Urinary bladder (tissue), 4 donors: ENCODE measurements around the gene SKAP2. TPM values are rescaled to one million over a fixed set of nuclear protein-coding genes. Genes with fewer than 3 reads are reported as not detected.
"Not testable (repeated sequence)": the region's sequence is repeated elsewhere in the genome, so short reads cannot be mapped to it uniquely, and the experiment has no call there.

Experiments used
- DNase-seq: peaks from one replicate; pipeline ENCODE4 v3.0.0-alpha.2; 2015; ENCODE audit errors: extremely low spot score
- H3K27ac ChIP-seq: one replicate; pipeline ENCODE4 v1.5.1; 2013; ENCODE audit warnings: low read depth, mild to moderate bottlenecking, moderate library complexity
- H3K36me3 ChIP-seq: one replicate; pipeline ENCODE4 v1.6.1; 2013; ENCODE audit warnings: mild to moderate bottlenecking, moderate library complexity; ENCODE audit not compliant: insufficient read depth
- H3K4me1 ChIP-seq: one replicate; pipeline ENCODE4 v1.6.1; 2013; ENCODE audit warnings: mild to moderate bottlenecking, moderate library complexity; ENCODE audit not compliant: insufficient read depth
- H3K4me3 ChIP-seq: one replicate; pipeline ENCODE4 v1.5.1; 2013; ENCODE audit warnings: low read depth, low read length
- WGBS: extraction: QIAGEN DNeasy Blood & Tissue Kit; methylation state at CpG from one replicate; pipeline ENCODE4 v1.1.7; 2013; 5-methylcytosine and 5-hydroxymethylcytosine counted together
- polyA plus RNA-seq: library from polyadenylated mRNA; stranded (reverse); fragments of 200-250 nt; gene quantifications from one replicate; pipeline ENCODE4 v1.2.3, GENCODE V29; 2013
- total RNA-seq: library from RNA; depleted of rRNA; stranded (reverse); fragments of >200 nt; gene quantifications from one replicate; pipeline ENCODE4 v1.2.3, GENCODE V29; 2014
- donor health status: healthy with polysubstance abuse.
- donor health status: healthy.

Gene SKAP2
- total and polyA plus RNA-seq, 2 donors = 22.0 to 27.2 TPM

DNA sequence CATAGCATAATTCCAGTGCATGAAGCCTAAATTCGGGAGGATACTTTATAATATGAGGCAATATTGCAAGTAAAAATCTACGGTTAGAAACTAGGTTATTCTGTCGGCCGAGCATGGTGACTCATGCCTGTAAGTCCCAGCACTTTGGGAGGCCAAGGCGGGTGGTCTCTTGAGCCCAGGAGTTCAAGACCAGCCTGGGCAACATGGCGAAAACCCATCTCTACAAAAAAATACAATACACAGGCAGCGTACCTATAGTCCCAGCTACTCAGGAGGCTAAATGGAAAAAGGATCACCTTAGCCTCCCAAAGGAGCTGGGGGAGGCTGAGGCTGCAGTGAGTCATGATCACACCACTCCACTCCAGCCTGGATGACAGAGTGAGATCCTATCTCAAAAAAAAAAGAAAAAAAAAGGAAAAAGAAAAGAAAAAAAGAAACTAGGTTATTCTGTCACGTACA lies 14.2 kb downstream of the SKAP2 start:
- Histone ChIP-seq H3K4me3 (no peak overlapping the region), H3K4me1 (no peaks in the 10 kb centered on the region), H3K27ac (no peak overlapping the region), H3K36me3 (no peaks in the 10 kb centered on the region)
- no peak for DNase-seq
- 92% methylated on average over 8 of the region's 8 CpGs for WGBS

DNA sequence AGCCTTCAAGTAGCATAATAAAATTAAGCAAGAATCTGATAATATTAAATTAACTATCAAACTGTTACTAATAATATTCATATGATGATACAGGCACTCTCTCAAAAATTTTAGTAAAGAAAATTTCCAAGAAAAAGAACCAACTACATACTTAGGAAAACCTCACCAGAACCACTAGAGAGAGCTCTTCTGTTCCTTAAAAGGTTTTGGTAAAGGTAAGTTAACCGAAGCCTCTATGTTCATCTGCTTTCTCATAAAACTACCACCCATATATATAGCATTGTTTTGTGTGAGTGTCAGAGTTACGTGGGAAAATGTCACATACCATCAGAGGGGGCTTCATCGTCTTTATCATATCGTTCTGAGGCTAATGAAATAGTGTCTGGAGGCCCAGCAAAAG lies 20.7 kb downstream of the SKAP2 start:
- WGBS = 74% methylated on average over 4 of the region's 4 CpGs

DNA sequence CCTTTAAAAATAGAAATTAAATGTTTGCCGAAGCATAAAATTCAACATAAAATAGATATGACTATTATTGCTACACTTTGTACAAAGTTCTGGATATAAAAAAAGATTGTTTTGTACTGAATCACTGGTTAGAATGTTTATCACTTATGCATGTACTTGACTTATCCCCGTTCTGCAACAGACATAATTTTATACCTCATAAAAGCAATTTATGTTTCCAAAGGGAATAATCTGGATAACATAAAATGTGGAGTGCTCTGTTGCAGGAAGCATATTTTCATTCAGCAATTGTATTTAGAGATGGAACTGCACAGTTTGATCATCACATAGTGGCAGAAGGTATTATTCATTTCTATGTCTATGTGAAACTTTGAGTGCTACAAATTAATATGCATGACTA lies 21.5 kb downstream of the SKAP2 start:
- no peak for DNase-seq
- 44% methylated on average over 2 of the region's 2 CpGs for WGBS
- no peaks in the 10 kb centered on the region for H3K4me1 ChIP-seq
- H3K27ac ChIP-seq = no peak overlapping the region
- H3K36me3 ChIP-seq = no peaks in the 10 kb centered on the region
- H3K4me3 ChIP-seq = no peak overlapping the region

More for the DNA sequence above, 20.7 kb downstream of the SKAP2 start:
- no peak for DNase-seq
- H3K36me3 ChIP-seq = no peaks in the 10 kb centered on the region
- no peak overlapping the region for H3K4me3 ChIP-seq
- H3K4me1 ChIP-seq = no peaks in the 10 kb centered on the region
- H3K27ac ChIP-seq = no peak overlapping the region

DNA sequence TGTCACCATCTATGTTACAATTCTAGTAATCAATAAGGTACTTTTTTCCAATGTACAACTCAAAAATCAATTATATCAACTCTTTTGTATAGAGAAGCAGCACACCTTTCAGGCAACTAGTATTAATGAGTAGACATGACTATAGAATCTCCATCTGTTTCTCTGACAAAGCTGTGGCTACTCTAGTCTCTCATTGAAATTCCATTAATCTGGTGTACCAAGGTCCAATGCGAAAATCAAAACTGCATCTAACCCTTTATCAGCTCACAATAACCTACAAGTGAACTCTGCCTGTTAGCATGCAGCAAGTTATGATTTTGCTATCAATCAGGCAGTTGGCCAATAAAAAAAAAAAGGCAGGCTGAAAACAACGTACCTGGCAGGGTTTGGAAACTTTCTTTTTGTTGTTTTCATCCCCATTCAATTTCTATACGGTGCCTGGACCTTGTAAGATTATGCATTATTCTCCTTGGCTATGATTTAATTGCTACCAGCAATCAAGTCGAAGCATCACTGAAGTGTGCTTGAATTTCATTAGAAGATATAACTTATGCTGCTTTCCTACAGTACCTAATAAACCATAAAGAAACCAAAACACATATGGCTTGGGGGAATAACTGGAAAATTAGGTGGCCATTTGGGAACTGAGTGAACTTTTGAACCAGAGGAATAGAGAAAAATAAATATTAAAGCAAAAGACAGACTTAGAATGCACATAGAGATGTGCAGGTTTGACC lies 23.2 kb downstream of the SKAP2 start:
- 88% methylated on average over 4 of the region's 4 CpGs for WGBS
- Histone ChIP-seq H3K27ac (no peak overlapping the region), H3K4me1 (no peaks in the 10 kb centered on the region), H3K4me3 (no peak overlapping the region), H3K36me3 (no peaks in the 10 kb centered on the region)
- DNase-seq = no peak

DNA sequence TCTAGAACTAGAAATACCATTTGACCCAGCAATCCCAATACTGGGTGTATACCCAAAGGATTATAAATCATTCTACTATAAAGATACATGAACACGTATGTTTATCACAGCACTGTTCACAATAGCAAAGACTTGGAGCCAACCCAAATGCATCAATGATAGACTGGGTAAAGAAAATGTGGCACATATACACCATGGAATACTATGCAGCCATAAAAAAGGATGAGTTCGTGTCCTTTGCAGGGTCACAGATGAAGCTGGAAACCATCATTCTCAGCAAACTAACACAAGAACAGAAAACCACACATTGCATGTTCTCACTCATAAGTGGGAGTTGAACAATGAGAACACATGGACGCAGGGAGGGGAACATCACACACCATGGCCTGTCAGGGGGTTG lies 27.6 kb downstream of the SKAP2 start:
- H3K36me3 ChIP-seq = not testable (repeated sequence)
- WGBS = 96% methylated on average over 3 of the region's 3 CpGs

DNA sequence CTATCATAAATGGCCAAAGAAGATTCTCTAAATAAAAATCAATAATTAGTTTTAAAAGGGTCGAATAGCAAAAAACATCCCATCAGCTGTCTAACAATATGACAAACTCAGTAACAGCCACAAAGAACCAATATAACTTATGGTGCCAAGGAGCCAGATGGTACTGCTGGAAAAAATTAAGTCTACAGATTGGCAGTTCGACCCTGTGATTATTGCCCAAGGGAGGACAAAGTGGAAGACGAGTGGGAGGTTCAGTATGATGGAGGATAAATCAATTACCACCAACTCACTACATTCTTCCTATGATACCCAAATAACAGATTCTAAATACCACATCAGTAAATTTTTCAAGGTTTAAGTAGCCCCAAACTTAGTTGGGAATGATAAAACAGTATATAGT lies 49.0 kb downstream of the SKAP2 start:
- DNase-seq = no peak
- H3K36me3 ChIP-seq = no peaks in the 10 kb centered on the region
- no peak overlapping the region for H3K27ac ChIP-seq
- 80% methylated on average over 3 of the region's 3 CpGs for WGBS
- no peak overlapping the region for H3K4me3 ChIP-seq
- no peaks in the 10 kb centered on the region for H3K4me1 ChIP-seq

More for the DNA sequence above, 27.6 kb downstream of the SKAP2 start:
- H3K4me3 ChIP-seq, DNase-seq, H3K27ac ChIP-seq, H3K4me1 ChIP-seq: not testable (repeated sequence)

DNA sequence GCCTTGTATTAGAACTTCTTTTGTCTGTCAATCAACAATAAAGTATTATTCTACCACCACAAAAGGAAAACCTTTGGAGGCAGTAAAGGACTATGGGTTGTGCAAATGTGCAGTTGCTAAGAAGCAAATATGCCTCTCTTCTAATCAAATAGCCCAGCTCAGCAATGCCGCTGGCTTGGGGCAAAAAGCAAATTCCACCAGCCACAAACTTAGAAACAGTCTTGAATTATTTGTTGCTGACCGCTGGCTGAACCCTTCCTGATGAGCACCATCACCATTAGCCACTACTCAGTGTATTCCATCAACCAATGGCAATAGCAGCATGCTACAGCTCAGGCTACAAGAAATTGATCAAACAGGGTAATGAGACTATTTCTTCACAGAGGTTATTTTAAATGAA lies 51.0 kb downstream of the SKAP2 start:
- Histone ChIP-seq H3K4me1 (no peaks in the 10 kb centered on the region), H3K4me3 (no peak overlapping the region), H3K27ac (no peak overlapping the region), H3K36me3 (no peaks in the 10 kb centered on the region)
- no peak for DNase-seq
- WGBS = 61% methylated on average over 2 of the region's 2 CpGs

DNA sequence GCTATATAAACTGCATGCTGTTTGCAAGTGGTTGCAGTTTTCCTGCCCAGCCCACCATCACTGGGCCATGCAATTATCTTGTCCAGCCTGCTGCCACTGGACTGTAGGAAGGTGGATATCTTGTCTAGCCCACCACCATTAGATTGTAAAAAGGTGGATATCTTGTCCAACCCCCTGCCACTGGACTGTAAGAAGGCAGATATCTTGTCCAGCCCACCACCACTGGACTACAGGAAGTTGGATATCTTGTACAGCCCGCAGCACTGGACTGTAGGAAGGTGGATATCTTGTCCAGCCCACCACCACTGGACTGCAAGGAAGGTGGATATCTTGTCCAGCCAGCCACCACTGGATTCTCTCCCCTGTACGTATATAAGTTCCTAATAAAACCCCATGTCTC lies 69.8 kb downstream of the SKAP2 start:
- Histone ChIP-seq H3K27ac (no peak overlapping the region), H3K4me3 (no peak overlapping the region), H3K4me1 (no peaks in the 10 kb centered on the region), H3K36me3 (no peaks in the 10 kb centered on the region)
- WGBS = 56% methylated on average over 2 of the region's 2 CpGs
- DNase-seq = no peak

DNA sequence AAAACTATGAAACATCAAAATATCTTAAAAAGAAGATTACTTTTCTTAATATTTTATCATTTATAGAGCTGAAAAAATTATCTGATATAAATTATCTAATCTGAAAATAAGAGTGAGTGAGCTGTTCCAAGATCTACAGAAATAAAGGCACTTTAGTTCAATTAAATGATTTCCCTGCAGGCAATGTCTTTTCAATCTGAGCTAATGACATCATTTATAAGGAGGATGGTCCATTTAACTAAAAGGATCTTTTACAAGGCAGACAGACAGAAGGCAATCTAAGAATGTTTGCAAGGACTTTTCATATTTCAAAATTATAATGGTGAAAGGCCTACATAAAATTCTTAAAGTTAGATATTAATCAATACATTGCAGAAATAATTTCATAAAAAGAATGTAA lies 71.8 kb downstream of the SKAP2 start:
- no peaks in the 10 kb centered on the region for H3K4me1 ChIP-seq
- H3K4me3 ChIP-seq = no peak overlapping the region
- DNase-seq = no peak
- no peaks in the 10 kb centered on the region for H3K36me3 ChIP-seq
- H3K27ac ChIP-seq = no peak overlapping the region

DNA sequence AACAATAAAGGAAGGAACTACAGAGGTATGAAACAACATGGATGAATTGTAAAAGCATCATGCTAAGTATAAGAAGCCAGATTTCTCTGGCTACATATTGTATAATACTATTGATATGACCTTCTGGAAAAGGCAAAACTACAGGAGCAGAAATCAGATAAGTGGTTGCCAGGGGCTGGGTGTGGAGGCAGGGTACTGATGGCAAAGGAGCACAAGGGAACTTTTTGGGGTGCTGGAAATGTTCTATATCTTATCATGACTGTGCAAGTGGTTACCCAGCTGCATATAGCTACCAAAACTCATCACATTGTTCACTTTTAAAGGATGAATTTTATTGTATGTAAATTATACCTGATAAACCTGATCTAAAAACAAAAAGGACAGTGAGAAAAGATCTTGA lies 72.4 kb downstream of the SKAP2 start:
- no peaks in the 10 kb centered on the region for H3K36me3 ChIP-seq
- H3K4me3 ChIP-seq = no peak overlapping the region
- DNase-seq = no peak

DNA sequence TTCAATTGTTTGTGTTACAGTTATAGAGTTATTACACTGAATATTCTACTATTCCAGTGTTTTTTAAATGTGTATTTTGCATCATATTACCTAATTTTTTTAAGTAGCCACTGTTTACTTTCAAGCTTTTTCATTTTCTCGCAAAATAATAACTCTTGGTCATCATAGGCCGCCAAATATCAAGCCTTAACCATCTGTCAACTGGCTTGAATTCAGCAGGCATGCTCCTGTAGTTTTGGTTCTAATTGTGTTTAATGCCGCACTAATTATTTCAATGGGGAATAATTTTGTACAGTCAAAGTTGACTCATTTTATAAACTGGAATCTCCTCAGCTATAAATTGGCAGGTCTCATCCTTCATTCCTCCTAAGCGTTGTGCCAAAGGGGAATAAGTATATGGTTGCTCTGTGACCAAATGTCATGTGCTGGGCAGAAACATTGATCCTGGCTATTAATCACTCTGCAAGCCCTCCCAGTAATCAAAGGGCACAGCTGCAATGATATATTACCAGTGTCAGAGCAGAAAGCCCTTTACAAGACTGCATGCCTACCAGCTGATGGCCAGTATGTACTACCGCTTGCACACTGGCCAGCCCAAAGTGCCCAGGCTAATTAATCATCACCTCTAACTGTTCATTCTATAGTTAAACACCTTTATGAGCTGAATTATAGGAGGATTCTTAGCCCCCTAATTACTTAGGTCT lies 74.8 kb downstream of the SKAP2 start:
- H3K27ac ChIP-seq = no peak overlapping the region
- H3K4me3 ChIP-seq = no peak overlapping the region
- H3K36me3 ChIP-seq = no peaks in the 10 kb centered on the region
- DNase-seq = no peak
- no peaks in the 10 kb centered on the region for H3K4me1 ChIP-seq
- WGBS = 90% methylated on average over 5 of the region's 5 CpGs

More for the DNA sequence above, 72.4 kb downstream of the SKAP2 start:
- Histone ChIP-seq H3K4me1 (no peaks in the 10 kb centered on the region), H3K27ac (no peak overlapping the region)

DNA sequence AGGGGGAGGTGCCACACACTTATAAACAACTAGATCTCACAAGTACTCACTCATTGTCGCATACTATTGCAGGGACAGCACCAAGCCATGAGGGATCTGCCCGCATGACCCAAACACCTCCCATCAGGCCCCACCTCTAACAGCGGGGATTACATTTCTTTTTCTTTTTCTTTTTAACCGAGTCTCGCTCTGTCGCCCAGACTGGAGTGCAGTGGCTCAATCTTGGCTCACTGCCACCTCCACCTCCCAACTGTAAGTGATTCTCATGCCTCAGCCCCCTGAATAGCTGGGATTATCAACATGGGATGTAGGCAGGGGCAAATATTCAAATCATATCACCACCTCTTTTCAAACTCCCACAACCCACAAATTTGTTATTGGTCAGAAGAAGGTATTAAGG lies 76.7 kb downstream of the SKAP2 start:
- Histone ChIP-seq H3K4me3 (no peak overlapping the region), H3K36me3 (no peaks in the 10 kb centered on the region), H3K27ac (no peak overlapping the region), H3K4me1 (no peaks in the 10 kb centered on the region)
- no peak for DNase-seq
- WGBS = 77% methylated on average over 6 of the region's 6 CpGs

DNA sequence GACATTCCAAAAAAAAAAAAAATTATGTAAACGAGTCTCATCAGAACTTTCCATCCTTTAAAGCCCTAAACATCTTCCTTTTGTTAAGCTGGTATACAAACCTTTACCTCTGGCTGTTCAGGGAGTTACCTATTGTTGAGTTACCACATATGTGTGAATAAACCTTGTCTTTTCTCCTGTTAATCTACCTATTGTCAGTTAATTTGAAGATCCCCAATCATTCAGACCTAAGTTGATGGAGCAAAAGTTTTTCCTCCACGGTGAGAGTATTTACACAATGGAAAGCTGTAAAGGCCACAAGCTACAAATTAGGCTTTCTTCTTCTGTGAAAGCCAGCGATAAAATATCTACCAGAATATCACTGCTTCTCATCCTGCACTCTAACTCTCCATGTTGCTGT lies 80.3 kb downstream of the SKAP2 start:
- 59% methylated on average over 3 of the region's 3 CpGs for WGBS
- Histone ChIP-seq H3K36me3 (no peaks in the 10 kb centered on the region), H3K4me3 (no peak overlapping the region), H3K4me1 (no peaks in the 10 kb centered on the region), H3K27ac (no peak overlapping the region)
- no peak for DNase-seq

DNA sequence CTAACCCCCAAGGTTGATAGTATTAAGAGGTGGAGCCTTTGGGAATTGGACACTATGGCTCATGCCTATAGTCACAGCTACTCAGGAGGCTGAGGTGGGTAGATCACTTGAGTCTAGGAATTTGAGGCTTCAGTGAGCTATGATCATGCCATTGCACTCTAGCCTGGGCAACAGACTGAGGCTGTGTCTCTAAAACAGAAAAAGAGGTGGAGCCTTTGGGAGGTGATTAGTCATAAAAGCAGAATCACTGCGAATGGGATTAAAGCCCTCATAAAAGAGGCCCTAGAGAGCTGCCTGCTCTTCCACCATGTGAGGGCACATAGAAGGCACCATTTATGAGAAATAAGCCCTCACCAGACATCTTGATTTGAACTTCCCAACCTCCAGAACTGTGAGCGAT lies 81.9 kb downstream of the SKAP2 start:
- Histone ChIP-seq H3K36me3 (no peaks in the 10 kb centered on the region), H3K4me3 (no peak overlapping the region), H3K4me1 (no peaks in the 10 kb centered on the region), H3K27ac (no peak overlapping the region)
- DNase-seq = no peak
- 75% methylated on average over 2 of the region's 2 CpGs for WGBS
